Neural progenitor cell (in vitro differentiated cells): ENCODE results near the gene SNTA1.
"Not testable (repeated sequence)": the region's sequence is repeated elsewhere in the genome, so short reads cannot be mapped to it uniquely, and the experiment has no call there.

Experiments used
- CTCF ChIP-seq: fragments of 200-600 bp; sonication (generic); IDR thresholded peaks from 2 replicates; pipeline ENCODE4 v1.5.1; 2017; ENCODE audit warnings: antibody characterized with exemption, mild to moderate bottlenecking
- EZH2 ChIP-seq: fragments of 200-600 bp; sonication (generic); IDR thresholded peaks from 2 replicates; pipeline ENCODE4 v1.6.1; 2017; ENCODE audit warnings: antibody characterized with exemption, mild to moderate bottlenecking, moderate library complexity

- peak; percentile 99 for TF ChIP-seq CTCF
- not testable (repeated sequence) for TF ChIP-seq EZH2
Measured at GRCh38 chr20:33456916-33457642, 13.5 kb upstream of the SNTA1 start.
